ENCODE results near the gene ESYT2.

ESYT2 gene

DNA sequence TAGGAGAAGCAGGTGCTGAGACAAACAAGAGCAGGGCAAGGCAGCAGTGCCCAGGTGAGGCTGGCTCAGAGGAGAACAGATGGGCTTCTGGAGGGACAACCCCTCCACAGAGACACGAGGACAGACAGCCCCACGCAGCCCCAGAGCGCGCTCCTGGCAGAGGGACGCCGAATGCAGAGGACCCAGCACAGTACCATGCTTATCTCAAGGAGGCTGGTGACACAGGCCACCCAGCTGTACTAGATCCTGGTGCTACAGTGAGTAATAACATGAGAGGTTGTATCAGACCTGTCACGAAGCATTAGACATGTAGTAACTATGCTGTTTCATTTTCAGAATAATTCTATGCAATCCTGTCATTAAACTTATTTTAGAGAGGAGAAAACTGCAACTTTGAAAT lies 64.3 kb downstream of the ESYT2 start:
- no peak for DNase-seq

DNA sequence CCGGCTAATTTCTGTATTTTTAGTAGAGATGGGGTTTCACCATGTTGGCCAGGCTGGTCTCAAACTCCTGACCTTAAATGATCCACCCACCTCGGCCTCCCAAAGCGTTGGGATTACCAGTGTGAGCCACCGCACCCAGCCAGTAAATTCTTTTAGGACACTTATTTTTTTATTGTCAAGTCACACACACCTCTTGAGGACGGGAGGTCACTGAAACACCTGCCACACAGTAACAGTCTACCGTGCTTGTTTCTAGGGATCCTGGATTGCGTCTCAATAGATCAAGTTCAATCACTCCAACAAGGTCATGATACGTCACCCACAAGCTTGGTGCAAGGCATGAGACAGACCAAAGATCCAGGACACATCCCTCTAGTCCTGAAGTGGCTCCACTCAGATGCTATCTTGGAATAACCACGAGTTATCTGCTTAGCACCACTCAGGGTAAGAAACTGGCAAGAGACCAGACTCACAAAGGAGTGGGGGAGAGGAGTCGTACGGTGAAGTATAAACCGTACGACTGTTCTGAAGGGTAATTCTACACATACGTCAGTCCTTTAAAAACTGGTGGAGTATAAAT lies 65.8 kb downstream of the ESYT2 start:
- no peak for DNase-seq

DNA sequence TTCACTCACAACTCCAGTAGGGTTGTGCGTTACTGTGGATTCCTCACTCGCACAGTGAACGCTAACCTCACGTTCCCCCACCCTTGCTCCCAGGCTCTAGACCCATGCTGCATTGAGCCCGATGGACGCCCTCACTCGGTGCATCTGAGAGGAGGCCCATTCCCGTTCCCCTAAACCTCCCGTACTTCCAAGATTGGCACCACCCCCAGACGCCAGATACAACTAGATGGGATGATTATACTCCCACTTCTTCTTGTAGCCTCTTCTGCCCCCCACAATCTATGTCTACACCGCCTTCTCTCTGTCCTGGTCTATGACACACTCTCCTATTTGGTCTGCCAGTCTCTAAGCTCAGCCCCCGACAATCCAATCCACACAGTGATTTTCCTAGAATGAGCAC lies 67.4 kb downstream of the ESYT2 start:
- DNase-seq: no peak

DNA sequence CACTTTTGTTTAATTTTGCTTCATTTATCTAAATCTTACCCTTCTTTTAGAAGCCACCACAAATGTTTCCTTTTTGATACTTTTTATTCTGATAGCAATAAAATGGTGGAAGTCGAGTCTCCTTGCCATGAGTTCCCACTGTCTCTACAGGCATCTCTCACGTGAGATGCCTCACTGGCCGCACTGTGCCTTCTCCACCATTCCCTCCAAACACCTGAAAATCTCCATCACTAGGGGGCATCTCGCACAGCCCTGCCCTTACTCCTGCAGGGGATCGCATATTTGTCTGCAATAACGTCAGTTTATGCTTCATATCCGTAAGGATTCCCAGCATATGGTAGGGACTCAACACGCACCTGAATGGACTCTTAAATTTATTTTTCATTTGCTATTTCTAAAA lies 68.4 kb downstream of the ESYT2 start:
- DNase-seq: no peak

DNA sequence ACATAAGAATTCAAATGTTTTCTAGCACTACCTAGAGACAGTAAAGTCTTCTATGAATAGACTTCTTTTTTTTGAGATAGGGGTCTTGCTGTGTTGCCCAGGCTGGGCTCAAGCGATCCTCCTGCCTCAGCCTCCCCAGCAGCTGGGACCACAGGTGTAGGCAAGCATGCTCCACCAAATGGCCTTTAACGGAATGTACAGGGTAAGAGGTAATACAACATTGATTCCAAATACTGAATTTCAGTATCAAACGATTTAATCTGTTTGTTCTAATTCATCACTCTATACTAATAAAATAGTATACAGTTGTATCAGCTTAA lies 68.9 kb downstream of the ESYT2 start:
- DNase-seq: no peak

DNA sequence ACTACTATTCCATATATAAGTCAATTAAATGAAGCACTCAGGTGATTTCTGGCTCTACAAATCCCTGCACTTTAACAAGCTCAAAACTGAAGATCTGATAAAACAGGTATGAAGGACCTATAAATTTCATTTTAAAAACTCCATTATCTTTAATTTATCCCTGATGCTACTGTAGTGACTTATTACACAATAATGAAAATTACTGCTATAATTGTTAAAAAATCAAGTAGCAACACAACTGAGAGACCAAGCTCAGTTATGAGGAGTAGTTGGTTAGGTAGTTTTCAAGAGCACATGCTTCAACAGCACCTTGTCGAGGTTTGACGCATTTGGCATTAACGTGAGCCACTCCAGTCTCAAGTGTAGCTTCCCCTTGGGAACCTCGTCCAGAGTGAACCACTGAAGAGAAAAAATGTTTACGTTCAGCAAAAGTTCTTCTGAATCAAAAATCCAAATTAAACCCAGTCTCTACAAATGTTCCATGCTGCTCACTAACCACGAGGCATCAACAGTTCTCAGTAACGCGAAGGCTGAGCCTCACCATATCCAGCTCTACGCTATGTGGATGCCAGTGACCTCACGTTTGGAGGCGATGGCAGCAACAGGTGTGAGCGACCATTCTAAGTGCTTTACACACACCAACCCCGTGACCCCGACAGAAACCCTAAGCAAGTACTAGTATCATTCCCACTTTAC lies 69.4 kb downstream of the ESYT2 start:
- DNase-seq: no peak

DNA sequence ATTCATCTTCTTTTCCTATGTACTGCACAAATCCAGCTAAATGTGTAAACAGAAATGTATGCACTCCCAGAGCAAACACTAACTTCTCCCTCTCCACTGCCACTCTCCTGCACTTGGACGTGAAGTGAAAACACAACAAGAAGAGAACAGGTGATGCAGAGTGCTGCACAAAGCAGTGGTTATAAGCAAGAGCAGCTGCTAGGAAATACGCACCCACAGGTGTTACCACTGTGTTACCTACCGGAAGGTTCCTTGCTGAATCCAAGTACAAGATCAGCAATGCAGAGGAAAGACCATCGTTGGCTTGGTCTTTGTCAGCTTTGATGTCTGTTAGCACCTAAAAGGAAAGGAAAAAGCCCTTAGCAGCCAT lies 70.1 kb downstream of the ESYT2 start:
- DNase-seq: no peak

DNA sequence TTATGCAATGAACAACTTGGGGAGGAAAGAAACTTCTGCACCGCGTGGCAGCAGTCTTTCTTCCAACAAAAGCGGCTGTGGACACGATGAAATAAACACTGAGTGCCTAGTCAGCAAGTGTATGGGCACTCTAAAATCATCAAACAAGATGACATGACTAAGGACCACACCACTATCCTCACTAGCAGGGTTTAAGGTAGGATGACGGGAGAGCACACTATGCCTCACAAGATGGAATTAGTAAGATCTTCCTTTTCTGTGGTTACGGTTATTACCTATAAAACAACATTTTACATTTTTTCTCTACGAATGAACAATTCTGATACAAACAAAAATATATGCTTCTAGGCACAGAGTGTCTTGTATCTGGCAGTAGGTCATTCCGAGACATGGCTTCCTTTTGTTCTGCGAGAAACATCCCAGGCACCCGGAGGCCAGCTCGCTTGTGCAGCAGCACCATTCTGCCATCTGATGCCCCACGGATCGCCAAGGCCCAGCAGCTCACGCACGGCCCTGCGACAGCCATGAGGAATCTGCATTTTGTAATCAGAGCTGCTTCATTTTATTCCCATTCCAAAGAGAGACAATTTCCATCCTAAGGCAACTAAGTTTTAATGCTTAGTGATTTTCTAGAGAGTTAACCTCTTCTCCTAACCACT lies 70.6 kb downstream of the ESYT2 start:
- no peak for DNase-seq

DNA sequence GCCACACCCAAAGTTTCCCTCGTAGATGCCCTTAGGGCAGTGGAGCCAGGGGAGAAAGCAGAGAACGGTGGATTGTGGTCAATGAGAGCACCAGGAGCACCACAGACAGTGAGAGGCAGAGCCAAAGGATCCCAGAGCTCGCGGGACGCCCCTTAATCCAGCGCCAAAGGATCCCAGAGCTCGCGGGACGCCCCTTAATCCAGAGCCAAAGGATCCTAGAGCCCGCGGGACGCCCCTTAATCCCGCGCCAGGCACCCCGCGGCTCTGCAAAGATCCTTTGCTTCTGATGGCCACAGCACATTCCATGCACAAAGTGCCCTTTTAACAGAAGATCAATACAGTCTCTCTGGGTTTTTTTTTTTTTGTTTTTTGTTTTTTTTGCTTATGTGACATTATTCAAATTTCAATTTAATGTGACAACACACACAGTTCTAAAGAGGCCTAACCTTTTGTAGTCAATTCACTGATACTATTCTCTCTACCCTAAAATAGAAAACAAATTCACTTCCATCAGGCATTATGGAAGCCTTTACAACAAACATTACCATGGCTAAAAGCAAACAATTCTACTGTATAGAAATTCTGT lies 71.8 kb downstream of the ESYT2 start:
- DNase-seq: no peak

DNA sequence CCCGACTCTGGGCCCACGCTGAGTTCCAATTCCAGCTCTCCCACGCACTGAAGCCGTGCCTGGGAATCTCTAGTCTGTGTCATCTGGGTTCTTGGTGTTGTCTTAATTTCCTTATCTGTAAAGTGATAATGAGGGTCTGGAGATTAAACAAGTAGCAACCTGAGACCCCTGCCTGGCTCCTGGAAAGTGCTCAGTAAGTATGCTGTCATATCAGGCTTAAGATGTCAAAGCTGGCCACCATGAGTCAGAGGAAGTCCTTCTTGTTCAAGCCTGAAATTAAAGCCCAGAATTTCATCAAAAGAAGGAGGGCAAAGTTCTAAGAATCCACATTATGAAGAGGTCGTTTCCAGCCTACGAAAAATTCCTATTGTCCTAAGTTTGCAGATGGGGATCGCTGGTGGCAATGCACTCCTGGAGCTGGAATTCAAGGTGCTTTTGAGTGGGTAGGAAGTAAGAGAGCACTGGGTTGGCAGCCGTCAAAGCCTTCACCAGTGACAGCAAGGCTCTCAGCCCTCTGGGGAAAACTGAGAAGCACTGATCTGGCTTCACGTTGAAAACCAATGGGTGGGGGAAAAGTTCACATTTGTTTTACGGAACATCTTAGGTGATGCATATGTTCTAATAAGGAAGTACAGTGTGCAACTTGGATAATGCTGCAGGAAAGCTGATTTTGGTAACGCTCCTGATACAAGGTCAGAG lies 74.4 kb downstream of the ESYT2 start:
- DNase-seq: no peak

DNA sequence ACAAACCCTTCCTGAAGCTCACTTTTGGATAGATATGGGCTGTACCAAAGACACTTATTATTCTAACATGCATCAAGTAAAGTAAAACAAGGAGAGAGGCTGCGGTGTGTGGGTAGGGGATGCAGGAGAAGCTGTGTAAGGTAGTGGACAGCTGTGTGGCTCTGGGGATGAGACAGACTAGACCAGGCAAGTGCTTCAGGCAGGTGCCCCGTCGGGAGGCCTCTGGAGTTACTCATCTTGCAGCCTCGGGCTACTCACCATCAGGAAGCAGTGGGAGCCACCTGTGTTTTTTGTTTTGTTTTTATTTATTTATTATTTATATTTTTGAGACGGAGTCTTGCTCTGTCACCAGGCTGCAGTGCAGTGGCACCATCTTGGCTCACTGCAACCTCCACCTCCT lies 75.4 kb downstream of the ESYT2 start:
- DNase-seq: no peak

DNA sequence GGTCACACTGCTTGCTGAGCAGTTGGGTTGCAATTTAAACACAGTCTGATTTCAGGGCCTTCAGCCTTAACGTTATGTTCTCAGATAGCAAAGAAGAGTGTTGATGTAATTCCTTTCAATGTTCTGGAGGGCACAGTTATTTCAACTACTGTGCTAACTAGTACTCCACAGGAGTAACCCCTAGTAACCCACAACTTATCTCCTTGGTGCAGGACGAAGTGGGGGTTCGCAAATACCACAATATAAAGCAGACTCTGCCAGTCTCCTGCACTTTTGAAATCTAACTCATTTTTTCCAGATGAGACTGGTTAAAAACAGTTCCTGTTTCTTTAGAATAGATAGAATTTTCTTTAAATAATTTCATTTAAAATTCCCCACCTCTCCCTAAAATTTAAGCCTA lies 77.6 kb downstream of the ESYT2 start:
- DNase-seq: no peak

DNA sequence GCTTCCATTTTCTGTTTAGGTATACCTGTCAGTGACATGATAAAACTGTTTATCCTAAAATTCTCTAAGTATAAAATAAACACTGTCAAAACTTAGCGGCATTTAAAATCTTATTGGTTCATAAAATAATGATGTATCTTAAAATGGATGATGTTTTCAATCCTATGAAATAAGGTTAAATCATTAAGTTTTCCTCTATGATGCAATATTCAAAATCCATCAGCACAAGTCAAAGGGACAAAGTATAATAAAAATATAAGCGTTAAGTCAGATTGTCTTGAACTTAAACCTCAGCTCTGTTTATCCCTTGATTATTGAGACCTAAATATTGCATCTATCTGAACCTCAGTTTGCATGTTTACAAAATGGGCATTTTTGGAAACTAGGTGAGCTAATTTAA lies 78.1 kb downstream of the ESYT2 start:
- DNase-seq: no peak

DNA sequence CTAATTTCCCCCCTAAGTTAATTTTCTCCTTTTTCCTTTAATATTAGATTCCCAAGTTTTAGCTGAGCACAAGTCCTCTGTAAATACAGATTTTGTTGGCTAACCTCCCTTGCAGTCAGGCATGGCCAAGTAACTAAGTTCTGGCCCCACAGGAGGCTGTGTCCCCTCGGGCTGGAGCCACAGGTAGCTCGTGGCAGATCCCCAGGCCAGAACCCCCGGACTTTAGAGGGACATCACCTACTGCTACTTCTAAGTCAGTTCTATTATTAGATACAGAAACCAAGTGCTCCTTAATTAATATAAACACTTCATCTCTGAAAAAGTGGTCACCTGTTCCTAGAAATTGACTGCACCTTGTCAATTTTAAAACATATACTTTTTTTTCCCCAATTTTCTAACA lies 78.6 kb downstream of the ESYT2 start:
- no peak for DNase-seq

DNA sequence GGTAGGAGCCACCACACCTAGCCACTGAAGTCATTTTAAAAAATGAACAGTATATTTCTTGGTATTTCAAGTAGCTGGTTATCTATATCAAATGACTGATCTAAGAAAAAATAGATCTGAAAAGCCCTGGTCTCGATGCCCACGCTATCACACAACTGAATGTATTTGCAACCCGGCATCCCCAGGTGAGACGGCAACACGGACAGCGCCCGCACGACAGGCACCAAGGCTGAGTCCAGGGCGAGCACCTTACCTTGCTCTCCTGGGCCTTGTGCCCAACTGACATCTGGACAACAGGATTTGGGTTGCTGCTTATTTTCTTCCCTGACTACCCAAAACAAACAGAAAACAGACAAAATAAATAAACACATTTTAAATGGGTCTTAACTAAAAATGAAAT lies 79.9 kb downstream of the ESYT2 start:
- DNase-seq: no peak

DNA sequence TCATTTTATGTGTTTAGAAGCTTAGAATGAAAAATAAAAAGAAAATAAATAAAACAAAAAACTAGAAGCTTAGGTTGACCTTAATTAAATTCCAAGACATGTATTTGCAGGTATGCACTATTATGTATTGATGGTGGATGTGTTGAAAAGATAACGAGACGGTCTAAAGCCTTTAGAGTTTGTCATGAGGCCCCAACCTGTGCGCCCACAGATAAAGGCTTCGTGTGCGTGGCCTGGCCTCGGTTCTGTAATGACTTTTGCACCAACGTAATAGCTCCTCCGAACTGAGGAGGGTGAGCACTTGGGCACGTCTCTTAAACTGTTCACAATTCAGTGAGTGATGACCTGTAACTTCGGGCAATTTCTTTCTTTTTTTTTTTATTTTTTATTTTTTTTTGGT lies 81.0 kb downstream of the ESYT2 start:
- no peak for DNase-seq

DNA sequence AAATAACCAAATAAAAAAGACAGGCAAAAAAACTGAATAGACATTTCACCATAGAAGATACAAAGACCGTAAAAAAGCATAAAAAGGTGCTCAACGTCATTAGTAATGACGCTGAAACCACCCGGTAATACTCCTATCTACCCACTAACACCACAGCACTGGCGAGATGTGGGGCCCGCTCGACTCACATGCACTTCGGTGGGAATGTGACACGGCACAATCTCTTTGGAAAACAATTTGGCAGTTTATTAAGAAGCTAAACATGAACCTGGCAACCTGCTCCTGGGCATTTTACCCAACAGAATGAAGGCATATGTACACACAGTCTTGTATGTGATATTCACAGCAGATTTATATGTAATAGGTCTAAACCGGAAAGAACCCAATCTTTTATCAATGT lies 81.9 kb downstream of the ESYT2 start:
- DNase-seq: no peak

DNA sequence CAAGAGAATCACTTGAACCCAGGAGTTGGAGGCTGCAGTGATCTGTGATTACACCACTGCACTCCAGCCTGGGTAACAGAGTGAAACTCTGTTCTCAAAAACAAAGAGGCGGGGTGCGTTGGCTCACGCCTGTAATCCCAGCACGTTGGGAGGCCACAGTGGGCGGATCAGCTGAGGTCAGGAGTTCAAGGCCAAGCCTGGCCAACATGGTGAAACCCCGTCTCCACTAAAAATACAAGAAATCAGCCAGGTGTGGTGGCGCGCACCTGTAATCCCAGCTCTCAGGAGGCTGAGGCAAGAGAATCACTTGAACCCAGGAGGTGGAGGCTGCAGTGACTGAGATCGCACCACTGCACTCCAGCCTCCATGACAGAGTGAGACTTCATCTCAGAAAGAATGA lies 82.4 kb downstream of the ESYT2 start:
- no peak for DNase-seq

DNA sequence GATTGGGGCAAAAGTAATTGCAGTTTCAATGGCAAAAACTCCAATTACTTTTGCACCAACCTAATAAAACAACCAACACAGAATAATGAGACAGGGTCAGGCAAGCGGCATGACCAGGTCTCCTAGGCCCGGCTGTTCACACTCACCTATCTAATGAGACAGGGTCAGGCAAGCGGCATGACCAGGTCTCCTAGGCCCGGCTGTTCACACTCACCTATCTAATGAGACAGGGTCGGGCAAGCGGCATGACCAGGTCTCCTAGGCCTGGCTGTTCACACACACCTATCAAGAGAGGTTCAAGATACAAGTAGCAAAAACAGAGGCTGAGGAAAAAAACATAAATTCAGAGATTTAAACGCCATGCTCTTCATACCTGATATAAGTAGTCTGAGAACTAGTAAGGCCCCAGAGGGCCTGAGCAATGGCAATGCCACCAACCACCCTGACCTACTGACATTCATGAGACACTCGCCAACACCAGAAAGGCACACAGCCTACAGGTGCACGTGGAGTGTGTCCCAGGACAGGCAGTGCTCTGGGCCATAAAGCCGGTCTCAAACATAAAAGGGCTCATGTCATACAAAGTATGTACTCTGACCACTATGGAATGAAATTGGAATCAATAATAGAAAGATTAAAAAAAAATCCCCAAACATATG lies 84.1 kb downstream of the ESYT2 start:
- DNase-seq: no peak

DNA sequence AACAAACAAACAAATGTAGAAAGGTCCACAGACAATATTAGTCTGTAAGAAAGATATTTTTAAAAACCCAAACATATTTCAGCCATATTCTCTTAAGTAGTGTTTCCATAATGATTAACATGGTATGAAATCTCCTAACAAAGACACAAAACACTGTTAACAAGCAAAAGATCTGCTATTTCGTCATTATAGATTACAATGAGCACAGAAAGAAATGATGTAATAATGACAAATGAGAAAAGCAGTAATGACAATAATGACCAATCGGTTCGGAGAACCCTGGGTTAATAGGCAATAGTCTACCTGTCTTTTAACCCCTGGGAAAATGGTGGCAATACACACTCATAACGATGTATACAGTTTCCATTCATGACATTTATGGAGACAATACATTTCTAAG lies 85.2 kb downstream of the ESYT2 start:
- DNase-seq: no peak

DNA sequence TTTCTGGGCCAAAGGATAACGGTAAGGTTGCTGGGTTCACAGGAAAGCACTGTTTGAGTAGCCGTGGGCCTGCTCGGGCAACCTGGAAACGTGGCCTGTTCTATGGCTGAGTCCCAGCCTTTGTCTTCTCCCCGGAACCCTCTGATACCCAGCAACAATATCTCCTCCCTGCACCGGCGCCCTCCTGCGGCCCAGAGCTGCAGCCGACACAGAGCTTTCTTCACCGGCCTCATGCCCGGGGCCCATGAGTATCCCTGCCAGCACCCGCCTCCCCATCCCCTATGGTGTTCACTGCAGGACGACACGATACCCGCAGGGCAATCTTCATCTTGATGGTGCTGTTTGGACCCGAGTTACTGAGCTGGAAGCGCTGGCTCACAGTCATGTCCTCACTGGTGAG lies 86.1 kb downstream of the ESYT2 start:
- DNase-seq: no peak

DNA sequence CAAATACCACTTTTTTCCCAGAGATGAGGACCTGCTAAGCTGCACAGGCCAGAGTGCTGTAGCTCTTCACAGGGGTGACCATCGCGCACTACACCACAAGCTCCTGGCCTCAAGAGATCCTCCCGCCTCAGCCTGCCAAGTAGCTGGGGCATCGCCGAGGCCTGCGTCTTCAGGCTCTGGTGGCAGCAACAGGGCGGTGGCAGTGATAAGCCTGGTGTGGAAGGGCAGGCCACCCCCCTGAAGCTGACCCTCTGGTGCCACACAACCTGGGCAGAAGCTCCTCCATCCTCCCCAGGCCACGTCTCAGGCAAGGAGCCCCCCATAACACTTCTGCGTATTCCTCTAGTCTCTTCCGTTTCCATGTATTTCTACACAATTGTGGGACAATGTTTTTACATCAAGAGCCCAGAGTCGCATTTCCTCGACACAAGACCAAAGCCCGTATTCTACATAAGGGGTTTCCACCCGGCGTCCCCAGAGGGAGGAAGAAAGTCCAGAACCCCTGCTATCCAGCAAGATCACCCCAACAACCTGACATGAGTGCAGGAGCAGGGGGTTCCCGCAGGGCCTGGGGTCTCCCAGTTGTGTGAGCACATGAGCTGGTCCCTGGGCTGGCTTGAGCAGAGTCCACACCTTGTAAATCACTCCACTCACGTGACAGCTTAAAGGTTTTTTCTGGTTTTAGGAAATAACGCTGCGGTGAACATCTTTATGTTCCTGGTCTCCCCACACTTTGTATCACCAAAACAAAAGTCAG lies 87.1 kb downstream of the ESYT2 start:
- no peak for DNase-seq

DNA sequence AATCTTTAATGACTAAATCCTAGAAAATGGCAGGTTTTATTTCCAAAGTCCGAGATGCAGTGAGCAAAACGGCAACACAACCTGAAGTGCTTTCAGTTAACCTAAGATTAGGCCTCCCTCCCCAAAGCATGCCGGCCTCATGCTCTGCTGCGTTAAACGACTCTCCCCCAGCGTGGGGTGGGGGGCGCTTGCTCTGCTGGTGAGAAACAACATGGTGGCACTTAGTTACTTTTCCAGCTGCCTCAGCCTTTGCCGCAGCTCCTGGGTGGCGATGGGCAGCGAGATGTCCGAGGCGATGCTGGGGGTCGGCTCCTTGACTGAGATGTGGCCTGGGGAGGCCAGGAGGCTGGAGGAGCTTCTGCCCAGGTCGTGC lies 88.0 kb downstream of the ESYT2 start:
- no peak for DNase-seq

Measured in inflammatory macrophage (primary cell).